Posterior cingulate gyrus (tissue), 11 donors: Measurements from ENCODE around the gene TAF10.

ENCODE experiments used
- DNase-seq, 10 donors: peaks; one replicate each; pipeline versions ENCODE4 v3.0.0 to v3.0.0-alpha.2; 2020 to 2021; ENCODE audit warnings: mixed read lengths in 3 of 10
- intact Hi-C: fragments of 100-400 bp; cut with DNase I; formaldehyde crosslinking; loops from one replicate; pipeline ENCODE4 v1.15.1; 2023

Gene TAF10

GRCh38 chr11:6626971-6627761, 15.2 kb upstream of the TAF10 start:
- DNase-seq, result peak in 9 of 10 donors; percentile 39 to 92 (median 47)
- intact Hi-C loops, result no loop called here

GRCh38 chr11:6625832-6626420, 13.9 kb upstream of the TAF10 start:
- peak in 2 of 10 donors; percentile 53 to 59 for DNase-seq
- intact Hi-C loops, result no loop called here

DNA sequence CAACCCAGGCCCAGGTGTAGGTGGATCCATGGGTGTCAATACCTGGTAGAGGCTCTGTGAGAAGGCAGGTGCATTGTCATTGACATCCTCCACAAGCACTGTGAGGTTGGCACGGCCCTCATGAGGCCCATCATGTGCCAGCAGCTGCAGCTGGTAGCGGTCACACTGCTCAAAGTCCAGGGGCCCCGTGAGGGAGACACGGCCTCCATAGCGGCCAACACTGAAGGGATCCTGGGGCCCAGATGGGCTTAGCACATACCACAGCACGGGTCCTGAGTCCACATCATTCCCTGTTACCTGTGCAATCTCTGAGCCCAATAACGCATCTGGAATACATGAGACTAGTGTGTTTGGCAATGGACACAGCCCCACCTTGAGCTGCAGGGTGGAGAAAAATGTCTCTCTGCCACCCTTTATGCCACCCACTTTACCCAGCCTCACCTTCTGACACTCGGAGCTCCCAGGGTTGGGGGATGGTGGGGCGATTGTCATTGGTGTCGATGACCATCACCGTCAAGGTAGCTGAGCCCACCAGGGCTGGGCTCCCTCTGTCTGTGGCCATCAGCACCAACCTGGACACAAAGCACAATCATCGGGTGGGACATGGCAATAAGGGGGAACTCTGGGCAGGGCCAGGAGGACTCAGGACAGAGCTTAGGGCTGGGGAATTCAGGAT, 13.3 kb upstream of the TAF10 start:
- peak in 2 of 10 donors; percentile 54 to 73 for DNase-seq
- intact Hi-C loops, result no loop called here

GRCh38 chr11:6623391-6624363, 11.7 kb upstream of the TAF10 start:
- DNase-seq, result peak in 3 of 10 donors; percentile 57 to 76 (median 73)
- intact Hi-C loops, result no loop called here

- DNase-seq, result peak in 3 of 10 donors; percentile 58 to 75 (median 63)
- intact Hi-C loops, result no loop called here
These were observed 10.5 kb upstream of the TAF10 start for GRCh38 chr11:6622261-6623171.

DNA sequence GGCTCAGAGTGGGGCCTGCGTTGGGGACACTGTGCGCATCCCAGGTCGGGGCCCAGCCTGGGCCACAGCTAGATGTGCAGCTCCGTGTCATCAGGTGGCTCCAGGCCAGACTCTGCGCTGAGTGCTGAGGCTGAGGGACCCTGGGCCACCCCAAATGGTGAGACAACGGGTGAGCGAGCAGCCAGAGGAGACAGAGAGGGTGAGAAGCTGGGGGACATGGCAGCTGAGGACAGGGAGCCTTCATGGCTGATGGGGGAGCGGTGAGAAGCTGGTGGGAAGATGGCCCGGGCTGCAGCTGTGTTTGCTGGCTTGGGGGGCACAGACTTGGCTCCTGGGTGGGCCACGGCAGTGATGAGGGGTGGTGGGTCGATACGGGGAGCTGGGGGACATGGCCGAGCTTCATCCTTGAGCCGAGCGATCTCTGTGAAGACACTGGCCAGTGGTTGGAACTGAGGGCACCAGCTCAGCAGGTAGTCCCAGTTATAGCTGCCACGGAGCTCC, 9.7 kb upstream of the TAF10 start:
- intact Hi-C loops, result no loop called here
- DNase-seq, result peak in 2 of 10 donors; percentile 65 to 71

GRCh38 chr11:6620636-6621035, 8.6 kb upstream of the TAF10 start:
- DNase-seq, result no peak
- intact Hi-C loops, result no loop called here

DNA sequence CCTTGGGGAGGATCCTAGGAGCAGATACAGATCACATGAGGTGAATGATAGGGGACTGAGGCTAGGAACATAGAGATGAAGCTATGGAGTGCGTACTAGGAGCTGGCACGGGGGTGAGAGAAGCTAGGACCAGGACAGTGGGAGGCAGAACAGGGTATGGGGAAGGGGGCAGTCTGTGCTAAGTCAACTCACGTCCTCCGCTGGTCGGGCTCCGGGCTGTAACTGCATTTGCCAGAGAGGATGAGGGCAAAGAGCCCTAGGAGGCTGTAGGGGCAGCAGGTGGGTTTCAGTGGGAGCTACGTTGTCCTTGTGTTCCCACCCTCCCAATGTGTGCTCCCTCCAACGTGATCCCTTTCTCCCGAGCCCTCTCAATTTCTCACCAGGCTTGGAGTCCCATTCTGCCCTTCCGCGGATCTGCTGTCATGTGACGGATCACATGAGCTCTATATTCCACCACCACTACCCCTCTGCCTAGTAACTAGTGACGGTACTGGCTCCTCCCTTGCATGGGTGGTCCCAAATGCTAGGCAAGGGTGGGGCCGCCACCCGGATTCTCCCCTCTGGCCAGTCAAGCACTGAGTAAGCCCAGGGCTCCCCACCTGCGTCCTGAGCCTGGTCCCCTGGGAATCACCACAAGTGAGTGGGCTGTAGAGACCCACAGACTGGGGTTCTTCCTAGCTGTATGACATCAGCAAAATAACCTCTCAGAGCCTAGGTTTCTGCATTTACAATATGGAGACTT, 7.2 kb upstream of the TAF10 start, which contains the start of gene TPP1:
Gene TPP1 (minus strand): TSS at position 419 of the 742 bp plus-strand sequence. CDS start 22 bp downstream, at position 397.
- DNase-seq, result peak; percentile 90 to 99 (median 95)
- intact Hi-C loops, result loop anchor here (1.0 to 5.0 kb wide), 2 partner anchors 64 to 87 kb away; partner anchors contain the start of gene MRPL17

DNA sequence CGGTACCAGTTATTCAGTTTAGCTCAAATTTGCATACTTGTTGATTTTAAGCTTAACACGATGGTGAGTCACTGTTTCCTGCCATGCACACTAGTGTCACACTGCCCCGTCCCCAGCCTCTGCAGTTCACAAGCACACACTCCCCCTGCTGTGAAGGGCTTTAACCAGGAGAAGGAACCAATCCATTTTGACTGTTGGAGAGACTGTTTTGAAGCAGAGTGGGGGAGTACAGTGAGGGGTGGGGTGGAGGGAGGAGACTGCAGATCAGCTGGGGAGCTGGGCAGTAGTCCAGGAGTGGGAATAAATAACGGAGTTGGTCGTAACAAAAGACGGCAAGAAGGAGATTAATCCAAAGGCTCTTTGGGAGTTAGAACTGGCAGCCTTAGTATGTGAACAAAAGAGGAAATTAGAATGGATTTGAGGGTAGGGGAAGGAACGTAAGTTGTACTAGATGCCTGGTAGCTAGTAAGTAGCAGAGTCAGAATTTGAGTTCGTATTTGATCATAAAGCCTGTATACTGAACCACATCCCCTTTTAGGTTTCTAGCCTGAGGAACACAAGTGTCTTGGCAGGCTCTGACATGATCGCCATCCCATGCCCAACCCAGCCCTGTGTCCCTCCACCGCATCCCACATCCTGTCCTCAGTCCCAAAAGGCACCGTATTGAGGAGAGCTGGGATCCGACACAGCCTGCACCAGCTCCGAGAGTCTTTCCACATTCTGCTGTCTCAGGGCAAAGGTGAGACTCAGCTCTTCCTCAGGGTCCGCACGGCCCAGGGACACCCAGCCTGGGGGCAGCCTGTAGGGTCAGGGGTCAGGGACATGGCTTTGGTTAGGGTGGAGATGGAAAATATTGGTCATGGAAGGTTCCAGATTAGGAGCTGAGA, 6.3 kb upstream of the TAF10 start:
- intact Hi-C loops, result loop anchor here (1.0 to 5.0 kb wide), 2 partner anchors 65 to 86 kb away; partner anchors contain the start of gene MRPL17
- DNase-seq, result peak in 7 of 10 donors; percentile 45 to 89 (median 50)

DNA sequence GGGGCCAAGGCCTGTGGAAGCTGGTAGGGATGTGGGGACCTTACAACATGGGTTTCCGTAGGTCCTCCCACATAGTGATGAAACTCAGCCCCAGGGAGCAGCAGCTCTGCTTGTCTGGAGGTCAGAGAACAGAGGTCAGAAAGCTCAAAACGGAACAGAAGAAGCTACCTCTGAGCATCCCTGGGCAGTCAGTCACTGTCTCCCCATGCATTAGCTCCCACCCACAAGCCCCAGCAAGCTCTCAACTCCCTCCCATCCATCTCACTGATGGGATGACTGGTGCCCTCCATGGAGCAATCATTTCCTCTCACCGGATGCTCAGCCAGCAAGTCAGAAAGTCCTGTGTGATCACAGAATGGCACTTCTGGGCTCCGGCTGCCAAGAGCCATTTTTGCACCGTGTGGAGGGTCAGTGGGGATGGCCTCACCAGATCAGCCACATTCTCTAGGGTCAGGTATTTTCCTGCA, 5.3 kb upstream of the TAF10 start:
- DNase-seq, result peak in 2 of 10 donors; percentile 41 to 65
- intact Hi-C loops, result loop anchor here (5.0 kb wide), 1 partner anchor 85 kb away; no protein-coding TSS in a partner anchor

DNA sequence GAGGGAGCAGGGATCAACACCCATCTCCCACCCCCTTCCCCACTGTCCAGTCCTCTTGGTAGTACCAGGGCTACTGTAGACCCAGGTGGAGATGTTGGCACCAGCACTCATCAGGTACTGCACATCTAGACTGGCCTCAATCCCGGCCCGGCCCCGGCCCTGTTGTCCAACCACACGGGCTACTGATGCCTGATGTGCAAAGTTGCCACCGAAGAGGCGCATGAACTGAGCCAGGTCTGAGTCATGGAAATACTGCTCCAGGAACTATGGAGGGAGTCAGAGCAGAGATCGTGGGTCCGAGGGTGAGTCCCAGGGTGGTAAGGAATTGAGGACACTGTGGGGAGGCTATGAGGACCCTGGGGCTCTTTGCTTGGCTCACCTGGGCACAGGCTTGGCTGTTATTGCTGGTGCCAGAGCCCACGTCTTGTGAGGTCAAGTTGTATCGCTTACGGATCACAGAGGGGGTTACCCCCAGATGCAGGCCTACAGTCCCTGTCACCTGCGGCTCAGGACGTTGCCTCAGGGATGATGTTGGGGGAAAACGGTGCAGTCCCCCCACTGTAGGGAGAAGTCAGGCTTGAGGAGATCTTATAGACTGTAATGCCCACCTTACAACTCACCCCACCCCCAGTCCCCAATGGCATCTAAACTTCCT, 4.7 kb upstream of the TAF10 start:
- DNase-seq, result peak in 1 of 10 donors; percentile 67
- intact Hi-C loops, result loop anchor here (5.0 kb wide), 1 partner anchor 84 kb away; no protein-coding TSS in a partner anchor

DNA sequence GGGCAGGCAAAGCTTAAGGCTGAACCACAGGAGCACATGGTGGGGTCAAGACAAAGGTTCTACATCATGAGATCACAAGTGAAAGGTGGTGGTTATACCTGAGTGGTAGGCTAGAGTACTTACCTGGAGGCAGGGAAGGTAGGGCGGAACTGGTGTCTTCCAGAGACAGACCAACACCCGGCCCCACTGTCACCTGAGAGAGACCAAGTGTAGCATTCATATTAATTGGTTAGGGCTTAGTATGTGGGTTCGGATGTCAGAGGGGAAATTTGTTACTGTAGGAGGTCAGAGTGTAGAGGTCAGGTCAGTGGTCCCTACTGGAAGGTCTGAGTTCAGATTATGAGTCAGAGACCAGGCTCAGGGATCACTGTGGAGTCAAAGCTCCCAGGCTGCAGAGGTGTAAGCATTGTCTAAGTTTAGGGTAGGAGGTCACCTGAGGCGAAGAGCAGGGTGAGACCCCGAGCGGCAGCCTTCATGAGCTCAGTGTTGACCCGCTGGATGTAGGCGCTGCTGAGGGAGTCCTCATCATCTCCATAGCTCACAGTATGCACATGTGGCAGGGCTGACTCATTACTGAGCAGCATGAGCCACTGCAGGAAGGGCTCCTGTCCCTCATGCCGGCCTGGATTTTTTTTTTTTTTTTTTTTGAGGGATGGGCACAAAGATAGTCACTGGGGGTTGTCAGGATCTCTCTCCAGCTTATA, 4.0 kb upstream of the TAF10 start:
- peak in 1 of 10 donors; percentile 59 for DNase-seq
- intact Hi-C loops, result loop anchor here (5.0 kb wide), 1 partner anchor 84 kb away; no protein-coding TSS in a partner anchor

- intact Hi-C loops, result loop anchor here (5.0 kb wide), 1 partner anchor 83 kb away; no protein-coding TSS in a partner anchor
- DNase-seq, result peak in 2 of 10 donors; percentile 8 to 59
These were observed 3.0 kb upstream of the TAF10 start for GRCh38 chr11:6615046-6615445.

- intact Hi-C loops, result no loop called here
- no peak for DNase-seq
These were observed 2.4 kb upstream of the TAF10 start for GRCh38 chr11:6614446-6614845.

- intact Hi-C loops, result no loop called here
- no peak for DNase-seq
These were observed 1.5 kb upstream of the TAF10 start for GRCh38 chr11:6613496-6613895.

DNA sequence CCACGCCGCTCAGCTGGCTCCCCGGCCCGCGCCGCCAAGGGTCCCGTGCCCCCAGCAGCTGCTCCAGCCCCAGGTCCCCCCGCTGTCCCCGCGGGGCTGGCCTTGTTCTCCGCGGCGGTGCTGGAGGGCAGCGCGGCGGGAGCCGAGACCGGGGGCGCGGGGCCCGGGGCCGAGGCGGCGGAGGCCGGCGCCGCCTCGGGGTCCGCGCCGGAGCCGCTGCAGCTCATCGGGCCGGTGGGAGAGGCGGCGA, 128 bp downstream of the TAF10 start:
- intact Hi-C loops, result loop anchor here (1.0 kb wide), 1 partner anchor 71 kb away; the partner anchor contains the start of gene MRPL17
- no peak for DNase-seq
